OCI-LY7 (cell line): ENCODE data around the gene VPS18. TPM values are rescaled to one million over a fixed set of nuclear protein-coding genes. Genes with fewer than 3 reads are reported as not detected.

Experiments used
- BruUV-seq: library from RNA; stranded (reverse); fragments of 400-500 nt; replicated peaks from 2 replicates; lab custom pipeline; 2021; lab: Mats Ljungman, UMichigan
- CTCF ChIA-PET: fragments of 300-600 bp; sonication (Branson Sonifier 250); formaldehyde crosslinking; loops from one replicate; lab custom pipeline; 2022; ENCODE audit warnings: antibody characterized with exemption; ENCODE audit not compliant: unreplicated experiment; lab: Charles Lee
- POLR2A ChIA-PET: fragments of 300-600 bp; sonication (Branson Sonifier 250); formaldehyde crosslinking; loops from one replicate; lab custom pipeline; 2022; ENCODE audit warnings: antibody characterized with exemption; lab: Charles Lee
- DNase-seq: peaks from one replicate; pipeline ENCODE4 v3.0.0-alpha.2; 2015; ENCODE audit warnings: low spot score
- H2AFZ ChIP-seq: fragments of 200-600 bp; sonication (generic), shearing (Covaris generic); 2 replicates; pipeline ENCODE4 v1.6.1; 2014; ENCODE audit warnings: mild to moderate bottlenecking, antibody characterized with exemption, low read length, moderate library complexity
- H3K27ac ChIP-seq: fragments of 200-600 bp; sonication (generic); 2 replicates; pipeline ENCODE4 v1.5.1; 2014; ENCODE audit warnings: mixed run types, low read depth, mild to moderate bottlenecking, moderate library complexity, low read length, inconsistent platforms; ENCODE audit not compliant: poor library complexity, severe bottlenecking
- H3K36me3 ChIP-seq: fragments of 200-600 bp; sonication (generic); 2 replicates; pipeline ENCODE4 v1.6.1; 2014; ENCODE audit warnings: mild to moderate bottlenecking, antibody characterized with exemption, low read length, moderate library complexity, mixed read lengths; ENCODE audit not compliant: insufficient read depth
- H3K4me1 ChIP-seq: fragments of 200-600 bp; sonication (generic); 2 replicates; pipeline ENCODE4 v1.5.1; 2014; ENCODE audit warnings: mild to moderate bottlenecking, low read length; ENCODE audit not compliant: insufficient read depth, poor library complexity, severe bottlenecking
- H3K4me2 ChIP-seq: fragments of 200-600 bp; sonication (generic); 2 replicates; pipeline ENCODE4 v1.6.1; 2014; ENCODE audit warnings: mild to moderate bottlenecking, low read length
- H3K4me3 ChIP-seq: fragments of 200-600 bp; sonication (generic); 2 replicates; pipeline ENCODE4 v1.5.1; 2014; ENCODE audit warnings: mild to moderate bottlenecking, low read depth, low read length; ENCODE audit not compliant: poor library complexity, severe bottlenecking
- H3K79me2 ChIP-seq: fragments of 200-600 bp; sonication (generic); 2 replicates; pipeline ENCODE4 v1.6.1; 2016; ENCODE audit warnings: low read depth, mild to moderate bottlenecking, low read length, moderate library complexity, mixed read lengths; ENCODE audit not compliant: insufficient read depth
- H3K9me2 ChIP-seq: fragments of 200-600 bp; sonication (generic); 2 replicates; pipeline ENCODE4 v1.6.1; 2016; ENCODE audit warnings: mild to moderate bottlenecking, low read length, mixed read lengths; ENCODE audit not compliant: insufficient read depth
- H3K9me3 ChIP-seq: fragments of 200-600 bp; sonication (generic); 2 replicates; pipeline ENCODE4 v1.6.1; 2014; ENCODE audit warnings: mild to moderate bottlenecking, mixed run types, low read length, mixed read lengths
- H4K20me1 ChIP-seq: fragments of 200-600 bp; sonication (generic); 2 replicates; pipeline ENCODE4 v1.6.1; 2014; ENCODE audit warnings: mild to moderate bottlenecking, antibody characterized with exemption, low read length, moderate library complexity, mixed read lengths; ENCODE audit not compliant: insufficient read depth
- CTCF ChIP-seq: fragments of 200-600 bp; sonication (generic); conservative IDR thresholded peaks from 2 replicates; pipeline ENCODE4 v1.5.1; 2014; ENCODE audit warnings: mild to moderate bottlenecking, antibody characterized with exemption, low read length, moderate library complexity, mixed read lengths
- EZH2phosphoT487 ChIP-seq: fragments of 200-600 bp; sonication (generic); IDR thresholded peaks from 2 replicates; pipeline ENCODE4 v1.6.1; 2018; ENCODE audit warnings: low read depth, borderline replicate concordance, mild to moderate bottlenecking, mixed run types, antibody characterized with exemption, low read length, moderate library complexity, mixed read lengths
- intact Hi-C: fragments of 100-400 bp; cut with micrococcal nuclease; formaldehyde crosslinking; loops from one replicate; pipeline ENCODE4 v1.10.0; 2022; ENCODE audit not compliant: unreplicated experiment
- total RNA-seq, 2 experiments: library from RNA; depleted of rRNA in 1 of 2; stranded (reverse); fragments of >200 nt in 1 of 2; shearing (Covaris generic) in 1 of 2; gene quantifications; 2 replicates each; pipeline ENCODE4 v1.2.3, GENCODE V29; 2014 to 2022

The VPS18 gene
- total RNA-seq, 2 experiments from 2014 or later, result 24.5 to 30.7 TPM

GRCh38 chr15:40915679-40916078 is 21.4 kb downstream of the VPS18 start:
- BruUV-seq, result no TSS peak
- H3K9me2 ChIP-seq, result no peaks in the 10 kb centered on the region
- no peak overlapping the region for H3K4me3 ChIP-seq
- ChIA-PET POLR2A (interaction anchor here (0.6 to 0.8 kb wide), 2 partner anchors 8 to 36 kb away, joined by 3 to 4 read pairs; no protein-coding TSS in a partner anchor), CTCF (no interaction called here)
- peaks cover 6% of the 10 kb centered on the region for H3K4me1 ChIP-seq
- TF ChIP-seq EZH2phosphoT487 (no peak), CTCF (no peak)
- DNase-seq, result no peak
- intact Hi-C loops, result no loop called here
- H3K79me2 ChIP-seq, result no peaks in the 10 kb centered on the region
- H3K27ac ChIP-seq, result no peak overlapping the region
- H4K20me1 ChIP-seq, result no peaks in the 10 kb centered on the region
- no peaks in the 10 kb centered on the region for H3K36me3 ChIP-seq
- no peak overlapping the region for H2AFZ ChIP-seq
- no peaks in the 10 kb centered on the region for H3K9me3 ChIP-seq
- H3K4me2 ChIP-seq, result no peak overlapping the region

GRCh38 chr15:40917585-40917984 is 23.3 kb downstream of the VPS18 start:
- POLR2A ChIA-PET, result interaction anchor here (0.5 to 1.1 kb wide), 2 partner anchors 10 to 149 kb away, joined by 4 to 5 read pairs; no protein-coding TSS in a partner anchor
- BruUV-seq, result no TSS peak
- H3K9me3 ChIP-seq, result no peaks in the 10 kb centered on the region
- CTCF ChIA-PET, result no interaction called here
- H2AFZ ChIP-seq, result no peak overlapping the region
- intact Hi-C loops, result no loop called here
- H3K4me1 ChIP-seq, result no peaks in the 10 kb centered on the region
- no peaks in the 10 kb centered on the region for H3K9me2 ChIP-seq
- no peaks in the 10 kb centered on the region for H3K36me3 ChIP-seq
- no peak overlapping the region for H3K27ac ChIP-seq
- no peaks in the 10 kb centered on the region for H4K20me1 ChIP-seq
- TF ChIP-seq CTCF (no peak), EZH2phosphoT487 (no peak)
- no peak overlapping the region for H3K4me2 ChIP-seq
- no peaks in the 10 kb centered on the region for H3K79me2 ChIP-seq
- no peak overlapping the region for H3K4me3 ChIP-seq
- no peak for DNase-seq

- no peaks in the 10 kb centered on the region for H3K36me3 ChIP-seq
- no peaks in the 10 kb centered on the region for H3K9me2 ChIP-seq
- CTCF ChIA-PET, result no interaction called here
- H3K9me3 ChIP-seq, result no peaks in the 10 kb centered on the region
- intact Hi-C loops, result no loop called here
- H3K4me3 ChIP-seq, result no peak overlapping the region
- H4K20me1 ChIP-seq, result no peaks in the 10 kb centered on the region
- TF ChIP-seq EZH2phosphoT487 (no peak), CTCF (no peak)
- H2AFZ ChIP-seq, result no peak overlapping the region
- H3K4me2 ChIP-seq, result no peak overlapping the region
- H3K4me1 ChIP-seq, result no peaks in the 10 kb centered on the region
- POLR2A ChIA-PET, result no interaction called here
- no peaks in the 10 kb centered on the region for H3K79me2 ChIP-seq
- no peak overlapping the region for H3K27ac ChIP-seq
- BruUV-seq, result no TSS peak
- DNase-seq, result no peak
Measured at GRCh38 chr15:40918146-40918798, 24.0 kb downstream of the VPS18 start.
